GM10266 (cell line): ENCODE measurements around the gene ZMYND11.

Experiments used
- DNase-seq: peaks from one replicate; pipeline ENCODE4 v3.0.0; 2012; ENCODE audit errors: extremely low spot score
- CTCF ChIP-seq: IDR thresholded peaks from 2 replicates; pipeline ENCODE4 v1.5.1; 2012; ENCODE audit warnings: mild to moderate bottlenecking, low read depth; ENCODE audit not compliant: control insufficient read depth, insufficient read depth; ENCODE audit errors: missing control alignments

Gene ZMYND11

GRCh38 chr10:275680-276079 is 140.4 kb downstream of the ZMYND11 start:
- TF ChIP-seq CTCF = no peak
- no peak for DNase-seq

GRCh38 chr10:277963-278362 is 142.7 kb downstream of the ZMYND11 start:
- TF ChIP-seq CTCF = no peak

GRCh38 chr10:278707-279106 is 143.5 kb downstream of the ZMYND11 start:
- TF ChIP-seq CTCF = no peak
- DNase-seq = no peak

More at GRCh38 chr10:277963-278362, 142.7 kb downstream of the ZMYND11 start:
- no peak for DNase-seq

- DNase-seq = no peak
- TF ChIP-seq CTCF = no peak
Observed at GRCh38 chr10:279232-279631, 144.0 kb downstream of the ZMYND11 start.

- no peak for TF ChIP-seq CTCF
- no peak for DNase-seq
Observed at GRCh38 chr10:279655-280054, 144.4 kb downstream of the ZMYND11 start.

GRCh38 chr10:282294-283139 is 147.3 kb downstream of the ZMYND11 start:
- no peak for TF ChIP-seq CTCF
- no peak for DNase-seq

- DNase-seq = no peak
- TF ChIP-seq CTCF = no peak
Observed at GRCh38 chr10:283140-283479, 147.9 kb downstream of the ZMYND11 start.
